Kasumi-1 (cell line): ENCODE measurements around the gene KIAA1958.
A peak's percentile ranks its signal among the peaks of the same experiment; 100 is the strongest.
"Not testable (repeated sequence)": the region's sequence is repeated elsewhere in the genome, so short reads cannot be mapped to it uniquely, and the experiment has no call there.

Source experiments
- DNase-seq, 2 experiments: peaks; one replicate each; lab custom pipeline; 2025; lab: John Stamatoyannopoulos, UW

The KIAA1958 gene

DNA sequence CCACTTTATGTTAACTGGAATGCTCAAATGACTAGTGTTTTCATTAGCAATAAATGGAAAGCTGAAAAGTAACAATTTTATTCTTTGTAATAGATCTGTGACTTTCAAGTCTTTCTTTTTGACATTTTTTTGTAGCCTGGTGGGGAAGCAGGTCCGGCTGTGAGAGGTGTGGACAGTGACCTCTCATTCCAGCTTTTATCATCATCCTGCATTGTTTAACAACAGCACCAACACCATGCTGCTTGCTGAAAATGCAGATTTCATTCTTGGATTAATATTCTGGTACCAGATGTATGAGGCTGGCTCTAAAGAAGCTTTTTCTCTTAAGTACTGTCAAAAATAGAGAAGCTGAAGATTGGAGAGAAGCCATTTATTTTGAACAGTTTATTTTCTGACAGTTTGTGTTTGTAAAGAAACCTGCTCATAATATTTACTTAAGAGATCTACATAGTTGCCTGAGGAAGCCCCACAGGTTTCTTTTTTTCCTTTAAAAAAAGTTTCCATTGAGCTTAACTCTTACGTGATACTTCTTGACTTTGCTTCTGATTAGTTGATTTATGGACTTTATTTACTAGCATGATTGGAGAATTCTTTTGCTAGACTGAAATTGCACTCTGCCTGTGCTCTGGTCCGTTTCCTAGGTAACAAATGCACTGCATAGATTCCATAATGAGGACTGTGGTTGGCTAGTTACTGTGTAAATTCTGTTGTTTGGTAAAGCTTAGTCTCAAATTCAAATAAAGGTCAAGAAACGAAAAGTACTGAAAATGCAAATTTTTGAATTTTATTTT, 3.4 kb downstream of the KIAA1958 start:
- no peak for DNase-seq

DNA sequence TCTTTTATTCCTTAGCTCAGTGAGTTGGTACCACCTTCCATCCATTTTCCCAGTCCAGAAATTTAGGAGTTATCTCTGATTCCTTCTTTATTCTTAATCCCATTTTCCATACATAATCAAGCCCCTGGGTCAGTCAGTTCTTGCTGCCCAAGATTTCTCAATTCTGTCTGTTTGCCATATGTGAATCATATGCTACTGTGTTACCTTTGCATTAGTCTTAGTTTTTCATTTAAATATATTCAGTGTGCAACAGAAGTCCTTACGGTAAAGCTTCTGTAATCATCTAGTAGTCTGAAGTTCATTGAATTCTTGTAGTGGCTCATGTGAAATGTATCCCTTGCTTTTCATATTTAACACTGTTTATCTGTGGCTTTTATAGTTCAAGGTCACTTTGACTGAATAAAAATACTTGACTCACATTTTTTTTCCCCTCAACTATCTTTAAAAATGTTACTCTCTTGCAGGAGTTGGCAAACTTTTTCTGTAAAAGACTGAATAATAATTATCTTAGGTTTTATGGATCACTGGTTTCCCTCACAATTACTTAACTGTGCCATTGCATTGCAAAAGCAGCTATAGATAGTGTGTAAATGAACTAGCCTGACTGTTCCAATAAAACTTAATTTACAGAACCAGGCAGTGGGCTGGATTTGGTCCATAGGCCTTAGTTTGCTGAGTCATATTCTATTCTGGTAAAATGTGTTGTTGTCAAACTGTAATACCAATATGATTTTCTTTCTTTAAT, 6.9 kb downstream of the KIAA1958 start:
- DNase-seq, result no peak

DNA sequence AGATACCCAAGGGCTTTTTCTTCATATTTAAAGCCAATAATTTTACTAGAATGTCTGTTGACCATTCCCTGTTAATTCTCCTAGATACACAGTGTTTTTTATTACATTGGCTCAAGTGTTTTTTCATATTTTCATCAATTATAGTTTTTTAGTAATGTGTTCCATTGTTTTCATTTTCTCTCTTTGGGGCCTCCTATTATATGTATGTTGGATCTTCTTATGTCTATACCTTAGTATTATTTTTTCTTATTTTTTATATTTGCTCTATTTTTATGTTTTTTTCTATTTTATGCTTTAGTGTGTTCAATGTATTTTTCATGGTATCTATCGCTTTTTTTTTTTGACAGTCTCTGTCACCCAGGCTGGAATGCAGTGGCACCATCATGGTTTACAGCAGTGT, 7.5 kb downstream of the KIAA1958 start:
- DNase-seq, result no peak

DNA sequence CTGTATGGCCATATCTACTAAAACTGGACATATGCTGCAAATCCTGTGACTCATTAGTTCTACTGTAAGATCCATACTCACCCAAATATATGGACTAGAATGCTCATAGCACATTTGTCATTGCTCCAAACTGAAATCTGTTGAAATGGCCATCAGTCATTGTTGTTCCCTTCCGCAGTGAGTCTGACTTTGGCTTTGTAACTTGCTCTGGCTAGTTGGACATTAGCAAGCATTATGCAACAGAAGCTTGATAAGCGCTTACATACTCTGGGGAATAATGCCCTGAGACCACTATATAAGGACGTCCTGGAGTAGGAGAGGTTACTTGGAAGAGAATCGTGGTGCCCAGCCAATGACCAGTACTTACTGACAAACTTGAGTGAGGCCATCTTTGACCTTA, 9.0 kb downstream of the KIAA1958 start:
- DNase-seq, result no peak

DNA sequence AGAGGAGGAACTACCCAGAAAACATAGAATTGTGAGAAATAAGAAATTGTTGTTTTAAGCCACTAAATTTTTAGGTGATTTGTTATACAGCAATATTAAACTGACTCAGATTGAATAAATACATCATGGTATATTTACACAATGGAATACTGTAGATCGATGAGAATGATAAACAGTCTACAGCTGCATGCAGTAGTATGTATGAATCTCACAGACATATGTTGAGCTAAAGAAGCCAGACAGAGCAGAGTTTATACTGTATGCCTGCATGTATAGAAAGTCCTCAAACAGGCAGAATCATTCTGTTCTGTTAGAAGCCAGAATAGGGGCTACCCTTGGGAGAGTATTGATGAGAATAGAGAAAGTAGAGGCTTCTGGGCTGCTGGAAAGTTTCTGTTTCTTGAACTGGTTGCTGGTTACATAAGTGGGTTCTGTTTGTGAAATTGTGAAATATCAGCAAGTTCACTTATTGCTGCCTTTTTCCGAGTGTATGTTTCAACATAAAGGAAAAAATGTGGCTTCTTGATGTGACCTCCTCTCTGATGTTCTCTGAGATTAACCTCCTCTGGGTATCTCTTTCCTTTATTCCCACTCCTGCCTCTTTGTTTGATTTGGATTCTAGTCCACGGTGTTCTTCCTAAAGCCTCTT, 9.6 kb downstream of the KIAA1958 start:
- peak; percentile 52 to 64 for DNase-seq

DNA sequence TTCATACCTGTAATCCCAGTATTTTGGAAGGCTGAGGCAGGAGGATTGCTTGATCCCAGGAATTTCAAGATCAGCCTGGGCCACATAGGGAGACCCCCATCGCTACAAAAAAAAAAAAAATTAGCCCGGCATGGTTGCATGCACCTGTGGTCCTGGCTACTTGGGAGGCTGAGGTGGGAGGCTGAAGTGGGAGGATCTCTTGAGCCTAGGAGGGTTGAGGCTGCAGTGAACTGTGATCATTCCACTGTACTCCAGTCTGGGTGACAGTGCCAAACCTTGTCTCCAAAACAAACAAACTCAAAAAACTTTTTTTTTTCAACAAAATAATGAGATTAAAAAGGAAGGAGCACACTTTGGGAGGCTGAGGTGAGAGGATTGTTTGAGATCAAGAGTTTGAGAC, 14.2 kb downstream of the KIAA1958 start:
- DNase-seq, result no peak

DNA sequence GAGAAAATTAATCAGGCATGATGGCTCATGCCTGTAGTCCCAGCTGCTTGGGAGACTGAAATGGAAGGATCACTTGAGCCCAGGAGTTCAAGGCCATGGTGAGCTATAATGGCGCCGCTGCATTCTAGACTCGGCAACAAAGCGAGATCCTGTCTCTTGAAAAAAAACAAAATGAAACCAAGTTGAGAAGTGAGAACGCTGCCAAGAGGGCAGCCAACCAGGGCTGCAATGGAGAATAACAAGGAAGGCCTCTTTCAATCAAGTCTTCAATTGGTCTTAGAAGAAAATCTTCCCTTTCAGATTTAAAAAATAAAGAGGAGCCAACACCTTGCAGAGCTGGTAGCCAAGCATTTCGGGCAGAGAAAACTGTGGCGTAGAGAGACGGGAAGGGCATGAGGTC, 14.7 kb downstream of the KIAA1958 start:
- no peak for DNase-seq

DNA sequence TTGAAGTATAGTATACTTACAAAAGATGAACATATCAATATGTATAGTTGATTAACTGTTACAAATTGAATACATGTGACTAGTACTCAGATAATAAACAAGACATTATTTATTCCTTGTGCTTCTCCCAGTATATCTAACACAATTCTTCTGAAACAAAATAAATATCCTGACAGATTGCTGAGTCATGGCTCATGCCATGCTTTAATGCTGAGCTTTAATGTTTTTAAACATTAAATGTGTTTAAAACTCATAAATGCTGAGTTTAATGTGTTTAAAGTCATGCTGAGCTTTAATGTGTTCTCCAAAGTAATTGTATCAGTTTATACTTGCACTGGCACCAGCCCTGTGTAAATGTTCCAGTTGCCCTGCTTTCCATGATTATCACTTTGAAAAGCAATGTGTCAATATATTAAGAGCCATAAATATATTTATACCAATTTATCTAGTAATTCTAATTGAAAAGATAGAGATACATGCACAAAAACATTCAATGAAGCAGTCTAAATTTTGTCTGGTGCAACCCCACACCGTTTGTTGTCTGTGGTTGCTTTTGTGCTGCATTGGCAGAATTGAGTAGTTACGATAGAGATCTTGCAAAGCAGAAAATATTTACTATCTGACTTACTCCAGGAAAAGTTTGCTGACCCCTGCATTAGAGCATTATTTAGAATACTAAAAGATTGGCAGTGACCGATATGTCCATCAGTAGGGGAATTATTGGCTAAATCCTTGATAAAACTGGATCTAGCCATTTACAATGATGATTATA, 15.7 kb downstream of the KIAA1958 start:
- no peak for DNase-seq

DNA sequence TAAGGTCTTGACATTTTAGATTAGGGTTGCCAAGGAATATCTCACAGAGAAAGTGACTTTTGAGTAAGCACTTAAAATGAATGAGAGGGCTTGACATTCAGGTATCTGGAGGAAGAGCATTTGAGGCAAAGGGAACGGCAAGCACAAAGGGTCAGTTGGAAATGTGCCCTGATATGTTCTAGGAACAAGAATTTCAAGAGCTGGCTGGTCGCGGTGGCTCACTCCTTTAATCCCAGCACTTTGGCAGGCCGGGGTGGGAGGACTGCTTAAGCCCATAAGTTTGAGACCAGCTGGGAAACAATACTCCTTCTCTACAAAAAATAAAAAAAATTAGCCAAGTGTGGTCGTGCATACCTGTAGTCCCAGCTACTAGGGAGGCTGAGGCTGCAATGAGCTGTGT, 16.5 kb downstream of the KIAA1958 start:
- no peak for DNase-seq

DNA sequence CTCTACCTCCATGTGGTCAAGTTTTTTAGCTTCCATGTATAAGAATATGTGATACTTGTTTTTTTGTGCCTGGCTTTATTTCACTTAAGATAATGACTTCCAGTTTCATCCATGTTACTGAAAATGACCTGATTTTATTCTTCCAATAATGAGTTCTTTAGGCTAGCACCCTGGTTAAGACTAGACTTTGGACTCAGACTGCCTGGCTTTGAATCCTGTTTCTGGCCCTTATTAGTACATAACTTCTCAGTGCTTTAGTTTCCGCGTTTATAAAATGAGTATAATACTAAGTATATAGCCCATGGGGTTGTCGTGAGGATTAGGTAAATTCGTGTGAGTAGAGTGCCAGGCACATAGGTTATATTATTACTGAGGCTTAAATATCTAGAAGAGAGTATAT, 18.5 kb downstream of the KIAA1958 start:
- no peak for DNase-seq

DNA sequence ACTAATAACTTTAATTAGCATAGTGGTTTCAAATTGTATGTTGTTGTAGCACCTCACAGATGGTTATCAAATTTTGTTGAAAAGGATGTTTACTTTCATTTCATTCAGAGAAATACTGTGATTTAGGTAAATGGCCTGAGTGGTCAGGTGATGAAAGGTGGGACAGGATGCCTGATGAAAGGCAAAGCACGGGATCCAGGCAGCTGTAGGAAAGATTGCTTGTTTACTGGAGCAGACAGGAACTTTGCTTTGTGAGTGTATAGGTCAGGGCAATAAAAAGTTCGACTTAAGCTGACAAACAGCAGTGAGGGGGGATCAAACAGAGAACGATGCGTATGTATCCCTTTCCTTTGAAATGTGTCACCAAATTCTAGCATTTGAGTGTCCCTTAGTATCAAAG, 19.0 kb downstream of the KIAA1958 start:
- no peak for DNase-seq

DNA sequence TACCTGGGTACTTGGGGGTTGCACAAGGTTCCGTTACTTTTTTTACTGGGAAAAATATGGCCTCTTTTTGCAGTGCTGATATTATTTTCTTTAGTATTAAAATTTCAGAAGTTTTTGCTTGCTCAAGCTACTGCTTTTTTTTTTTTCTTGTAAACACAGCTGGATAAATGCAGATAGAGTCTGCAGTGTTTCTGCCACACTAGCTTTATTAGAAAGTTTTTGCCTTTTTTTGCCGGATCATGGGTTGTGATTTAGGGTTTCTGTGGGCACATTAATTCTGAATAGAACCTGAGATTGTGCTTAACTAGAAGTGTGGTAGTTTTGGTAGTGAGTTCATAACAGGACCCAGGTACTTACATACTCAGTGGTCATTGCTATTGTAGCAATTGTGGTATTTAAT, 19.9 kb downstream of the KIAA1958 start:
- DNase-seq, result no peak

DNA sequence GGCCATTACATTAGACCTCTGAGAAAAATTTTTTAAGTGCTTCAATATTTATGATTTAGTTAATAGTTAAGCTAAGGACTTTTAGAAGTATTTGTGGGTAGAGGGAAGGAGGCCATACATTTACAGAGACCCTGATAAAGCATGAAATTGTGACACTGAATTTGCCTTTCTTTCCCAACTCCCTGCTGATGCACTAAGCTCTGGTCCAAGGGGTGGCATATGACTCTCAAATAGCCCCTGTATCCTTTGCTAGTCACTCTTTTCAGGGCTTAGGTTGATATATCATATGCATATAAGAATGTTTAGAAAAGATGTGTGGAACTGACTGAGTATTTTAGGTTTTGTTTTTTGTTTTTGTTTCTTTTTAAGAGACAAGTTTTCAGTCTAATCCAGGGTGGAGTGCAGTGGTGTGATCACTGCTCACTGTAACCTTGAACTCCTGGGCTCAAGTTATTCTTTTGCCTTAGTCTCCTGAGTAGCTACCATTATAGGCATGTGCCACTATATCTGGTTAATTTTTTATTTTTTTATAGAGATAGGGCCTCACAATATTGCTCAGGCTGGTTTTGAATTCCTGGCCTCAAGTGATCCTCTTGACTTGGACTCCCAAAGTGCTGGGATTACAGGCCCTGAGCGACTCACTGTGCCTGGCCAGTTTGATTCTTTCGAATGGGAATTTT, 20.5 kb downstream of the KIAA1958 start:
- DNase-seq, result no peak

DNA sequence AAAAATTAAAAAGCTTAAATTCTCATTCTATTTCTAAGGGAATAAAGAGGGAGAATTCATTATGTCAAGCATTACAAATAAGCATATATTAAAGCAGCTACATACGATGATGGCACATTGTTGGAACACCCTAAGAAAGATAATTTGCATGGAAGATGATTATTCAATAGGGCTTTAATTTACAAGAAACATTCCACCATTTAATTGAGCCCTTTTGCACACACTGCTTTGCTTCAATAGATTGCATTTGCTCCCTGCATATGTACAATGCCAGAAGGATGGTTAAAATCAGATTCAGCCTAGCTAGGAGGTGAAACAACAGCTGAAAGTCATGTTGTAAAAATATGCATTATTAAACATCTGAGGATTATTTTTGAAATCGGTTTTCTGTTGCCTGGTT, 21.8 kb downstream of the KIAA1958 start:
- no peak for DNase-seq

DNA sequence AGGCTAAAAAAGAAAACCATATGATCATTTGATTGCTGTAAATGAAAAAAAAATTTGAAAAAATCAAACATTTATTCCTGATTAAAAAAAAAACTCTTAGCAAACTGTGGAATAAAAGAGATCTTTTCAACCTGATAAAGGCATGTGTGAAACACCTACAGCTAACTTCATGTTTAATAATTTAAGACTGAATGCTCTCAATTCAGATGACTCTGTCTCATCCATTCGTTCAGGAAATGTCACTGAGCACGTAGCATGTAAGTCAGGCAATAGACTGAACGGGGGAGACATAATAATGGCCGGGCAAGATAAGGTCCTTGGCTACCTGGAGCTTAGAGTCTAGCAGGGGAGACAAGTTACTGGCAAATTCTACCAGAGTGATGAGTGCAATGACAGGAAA, 25.8 kb downstream of the KIAA1958 start:
- DNase-seq, result not testable (repeated sequence)

DNA sequence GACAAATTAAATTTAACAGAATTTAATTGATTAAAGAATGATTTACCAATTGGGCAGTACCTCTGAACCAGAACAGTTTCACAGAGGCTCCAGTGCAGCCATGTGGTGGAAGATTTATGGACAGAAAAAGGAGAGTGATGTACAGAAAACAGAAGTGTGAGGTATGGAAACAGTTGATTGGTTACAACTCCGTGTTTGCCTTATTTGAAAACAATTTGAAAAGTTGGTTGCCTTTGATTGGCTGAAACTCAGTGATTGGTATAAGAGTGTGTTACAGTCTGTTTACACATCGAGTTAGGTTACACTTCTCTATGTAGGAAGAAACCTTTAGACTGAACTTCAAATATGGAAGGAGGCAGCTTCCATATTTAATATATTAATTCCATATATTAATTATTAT, 30.1 kb downstream of the KIAA1958 start:
- DNase-seq, result no peak

DNA sequence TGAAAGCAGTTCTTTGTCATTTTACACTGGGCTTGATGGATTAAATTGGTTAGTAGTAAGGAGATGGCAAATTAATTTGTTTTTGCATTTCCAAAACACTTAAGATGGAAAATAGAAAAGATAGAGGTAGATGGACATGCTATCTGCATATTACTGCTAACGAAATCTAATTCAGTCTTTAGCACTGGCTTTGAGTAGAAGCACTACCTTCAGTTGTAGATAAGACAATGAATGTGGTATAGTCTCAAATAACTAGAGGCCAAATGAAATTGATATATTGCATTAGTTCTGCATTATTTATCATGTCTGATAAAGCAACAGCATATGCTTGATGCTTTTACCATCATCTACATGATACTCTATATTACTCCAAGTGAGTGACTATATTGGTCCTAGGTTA, 33.4 kb downstream of the KIAA1958 start:
- DNase-seq, result no peak

DNA sequence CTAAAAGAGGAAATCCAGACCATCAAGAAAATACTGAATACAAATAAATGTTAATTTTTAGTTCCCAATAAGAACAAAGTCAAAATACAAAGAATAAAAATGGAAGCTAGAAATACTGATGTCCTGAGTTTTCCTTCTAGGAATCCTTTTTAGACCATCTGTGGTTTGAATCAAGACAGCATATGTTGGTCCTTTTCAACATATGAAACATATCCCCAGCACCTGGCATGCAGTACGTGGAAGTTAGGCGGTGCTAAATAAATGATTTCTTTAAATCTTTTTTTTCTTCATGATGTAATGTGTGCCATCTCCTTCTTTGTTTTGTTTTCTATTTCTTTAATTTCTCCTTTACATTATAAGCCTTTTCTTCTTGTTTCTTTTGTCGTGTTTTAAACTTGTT, 34.0 kb downstream of the KIAA1958 start:
- DNase-seq, result no peak

DNA sequence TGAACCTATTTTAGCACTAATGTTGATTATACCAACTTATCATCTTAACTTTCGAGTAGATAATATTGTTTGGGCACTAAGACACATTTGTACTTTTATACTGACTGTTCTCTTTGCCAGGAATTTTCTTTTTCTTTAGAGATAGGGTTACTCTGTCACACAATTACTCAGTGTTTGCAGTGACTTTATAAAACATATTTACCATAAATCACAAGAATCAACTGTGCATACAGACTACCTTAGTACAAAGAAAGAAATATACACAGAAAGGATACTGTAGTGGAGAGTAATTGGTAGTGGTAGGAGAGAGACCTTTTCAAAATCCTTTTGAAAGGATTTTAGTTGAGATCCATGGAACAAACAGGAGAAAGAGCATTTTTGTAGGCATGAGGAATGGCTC, 40.3 kb downstream of the KIAA1958 start:
- DNase-seq, result no peak

DNA sequence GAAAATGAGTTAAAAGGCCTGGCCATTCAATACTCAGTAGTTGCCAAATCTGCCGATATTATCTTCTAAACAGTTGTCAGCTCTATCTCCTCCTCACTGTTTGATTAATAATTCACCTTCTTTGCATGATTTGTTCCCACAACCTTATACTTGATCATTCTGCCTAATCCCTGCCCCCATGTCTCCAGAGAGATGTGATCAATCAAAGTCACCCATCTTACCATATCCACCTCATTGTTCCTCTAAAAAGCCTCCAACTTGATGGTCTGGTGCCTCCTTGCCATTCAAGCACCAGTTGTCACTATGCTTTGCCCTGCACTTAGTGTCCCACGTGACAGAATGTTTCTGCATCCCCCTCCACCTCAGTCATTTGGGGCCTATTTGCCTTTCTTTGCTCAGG, 41.3 kb downstream of the KIAA1958 start:
- DNase-seq, result no peak

DNA sequence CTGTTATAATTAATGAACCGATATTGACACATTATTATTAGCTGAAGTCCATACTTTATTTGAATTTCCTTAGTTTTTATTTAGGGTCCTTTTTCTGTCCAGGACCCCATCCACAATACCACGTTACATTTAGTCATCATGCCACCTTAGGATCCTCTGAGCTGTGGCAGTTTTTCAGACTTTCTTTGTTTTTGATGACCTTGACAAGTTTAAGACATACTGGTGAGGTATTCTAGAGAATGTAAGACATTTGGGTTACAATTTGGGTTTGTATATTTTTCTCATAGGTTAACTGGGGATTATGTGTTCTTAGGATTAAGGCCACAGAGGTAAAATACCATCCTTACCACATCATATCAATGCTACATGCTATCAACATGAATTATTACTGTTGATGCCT, 42.7 kb downstream of the KIAA1958 start:
- no peak for DNase-seq

DNA sequence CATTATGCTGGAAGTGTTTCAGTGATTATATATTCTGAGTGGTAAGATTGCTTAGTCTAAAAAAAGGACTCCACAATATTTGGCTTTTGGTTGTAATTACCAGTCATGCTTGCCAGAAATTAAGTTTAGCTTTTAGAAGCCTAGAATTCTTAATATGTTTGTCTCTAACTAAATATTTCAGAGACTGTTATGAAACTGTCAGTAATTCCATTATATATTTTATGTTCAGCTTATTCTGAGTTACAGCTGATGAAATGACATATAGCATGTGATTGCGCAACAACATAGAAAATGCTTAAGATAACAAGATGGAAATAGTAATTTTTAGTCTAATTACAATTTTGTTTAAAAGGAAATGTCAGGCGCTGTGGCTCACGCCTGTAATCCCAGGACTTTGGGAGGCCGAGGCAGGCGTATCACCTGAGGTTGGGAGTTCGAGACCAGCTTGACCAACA, 44.2 kb downstream of the KIAA1958 start:
- DNase-seq, result no peak
